ENCODE results near the gene ZFHX3.
"Not testable (repeated sequence)": the region's sequence is repeated elsewhere in the genome, so short reads cannot be mapped to it uniquely, and the experiment has no call there.

Gene ZFHX3

DNA sequence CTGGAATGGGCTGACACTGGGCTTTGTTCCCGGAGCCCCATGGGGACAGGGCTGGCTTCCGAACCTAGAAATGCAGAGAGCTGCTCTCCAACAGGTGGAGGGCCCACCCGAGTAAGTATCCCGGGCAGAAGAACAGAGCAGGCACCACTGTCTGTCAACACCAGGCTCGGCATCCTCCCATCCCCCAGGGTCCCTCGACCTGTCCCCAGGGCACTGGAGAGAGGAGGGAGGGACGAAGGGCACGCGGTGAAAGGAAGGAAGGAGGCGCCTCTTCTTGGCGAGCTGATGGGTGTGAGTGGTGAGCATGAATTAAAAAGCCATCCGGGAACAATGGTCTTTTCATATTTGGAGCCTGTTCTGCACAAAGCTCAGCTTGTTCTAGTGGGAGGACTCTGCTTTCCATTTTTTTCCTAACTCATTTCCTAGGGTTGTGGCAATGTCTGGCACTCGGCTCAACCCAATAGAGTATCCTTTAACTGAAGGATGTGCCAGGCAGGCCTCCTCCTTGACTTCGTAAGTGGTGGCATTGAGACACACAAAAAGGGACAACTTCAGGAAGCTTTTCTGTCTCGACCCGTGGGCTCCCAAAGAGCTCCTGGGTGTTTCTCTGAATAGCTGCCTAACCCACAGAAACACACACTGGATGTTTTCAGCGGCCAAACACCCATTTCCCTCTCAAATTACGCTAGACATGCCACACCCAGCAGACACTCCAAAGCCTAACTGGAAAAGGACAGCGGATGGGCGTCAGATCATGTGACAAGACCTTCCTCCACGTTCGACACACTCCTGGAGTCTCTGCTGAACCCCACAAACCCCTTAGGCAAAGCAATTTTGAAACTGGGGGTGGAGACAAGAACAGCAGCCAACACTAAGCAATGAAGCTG lies 47.7 kb downstream of the ZFHX3 start:
- in situ Hi-C loops (cut with MboI; ENCODE audit: low sequenced_read_pairs), result no loop called here

- in situ Hi-C loops (cut with MboI; ENCODE audit: low sequenced_read_pairs), result no loop called here
Measured at GRCh38 chr16:72999541-73000019, 48.3 kb downstream of the ZFHX3 start.

DNA sequence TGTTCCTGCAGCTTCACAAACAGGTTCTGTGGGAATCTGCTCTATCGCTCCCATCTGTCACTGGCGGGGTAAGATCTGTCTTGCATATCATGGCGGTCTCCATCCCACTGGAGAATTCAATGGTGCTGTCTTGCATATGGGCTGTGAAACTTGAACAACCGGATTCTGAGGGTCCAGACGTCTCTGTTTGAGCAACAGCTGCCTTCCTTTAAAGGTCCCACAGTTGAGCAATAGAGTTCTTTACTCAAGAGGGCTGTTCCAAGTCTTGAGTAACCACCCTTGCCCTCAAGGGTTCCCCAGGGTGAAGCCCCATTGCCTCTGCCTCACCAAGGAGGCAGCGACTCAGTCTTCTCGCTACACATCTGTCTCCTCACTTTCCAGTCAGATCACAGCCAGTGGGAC lies 50.8 kb downstream of the ZFHX3 start:
- in situ Hi-C loops (cut with MboI; ENCODE audit: low sequenced_read_pairs), result no loop called here

GRCh38 chr16:72996291-72997062 lies 51.5 kb downstream of the ZFHX3 start:
- in situ Hi-C loops (cut with MboI; ENCODE audit: low sequenced_read_pairs), result no loop called here

GRCh38 chr16:72995882-72996270 lies 52.1 kb downstream of the ZFHX3 start:
- in situ Hi-C loops (cut with MboI; ENCODE audit: low sequenced_read_pairs), result not testable (repeated sequence)

GRCh38 chr16:72995151-72995881 lies 52.6 kb downstream of the ZFHX3 start:
- in situ Hi-C loops (cut with MboI; ENCODE audit: low sequenced_read_pairs), result no loop called here

GRCh38 chr16:72992142-72992601 lies 55.8 kb downstream of the ZFHX3 start:
- in situ Hi-C loops (cut with MboI; ENCODE audit: low sequenced_read_pairs), result no loop called here

DNA sequence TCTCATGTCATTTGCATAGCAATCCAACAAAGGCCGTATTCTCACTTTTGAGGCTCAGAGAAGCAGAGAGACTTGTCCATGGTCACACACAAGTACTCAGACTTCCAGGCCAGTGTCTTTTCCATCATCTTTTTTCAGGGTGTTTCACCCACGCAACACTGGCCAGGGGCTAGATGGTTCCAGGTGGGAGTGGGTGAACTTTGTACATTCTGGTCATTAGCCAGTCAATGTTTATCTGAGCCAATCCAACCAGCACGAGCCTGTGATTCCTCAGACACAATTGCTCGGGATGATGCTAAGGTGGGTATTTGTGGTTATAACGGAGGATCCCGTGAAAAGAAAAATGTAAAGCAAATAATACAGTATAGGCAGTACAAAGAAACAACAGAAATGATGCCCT lies 56.3 kb downstream of the ZFHX3 start:
- in situ Hi-C loops (cut with MboI; ENCODE audit: low sequenced_read_pairs), result no loop called here

DNA sequence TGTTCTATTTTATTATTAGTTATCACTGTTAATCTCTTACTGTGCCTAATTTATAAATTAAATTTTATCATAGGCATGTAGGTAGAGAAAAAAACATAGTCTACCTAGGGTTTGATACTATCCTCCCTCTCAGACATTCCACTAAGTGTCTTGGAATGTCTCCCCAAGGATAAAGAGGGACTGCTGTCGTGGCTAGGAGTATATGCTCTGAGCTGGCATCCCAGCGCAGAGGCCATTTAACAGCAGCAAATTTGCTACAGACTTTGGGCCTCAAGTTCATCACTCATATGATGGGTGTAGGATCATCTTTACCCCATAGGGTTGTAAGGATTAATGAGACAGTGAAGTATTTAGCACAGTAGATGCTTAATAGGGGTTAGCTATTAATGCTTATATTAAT lies 56.7 kb downstream of the ZFHX3 start:
- in situ Hi-C loops (cut with MboI; ENCODE audit: low sequenced_read_pairs), result no loop called here

DNA sequence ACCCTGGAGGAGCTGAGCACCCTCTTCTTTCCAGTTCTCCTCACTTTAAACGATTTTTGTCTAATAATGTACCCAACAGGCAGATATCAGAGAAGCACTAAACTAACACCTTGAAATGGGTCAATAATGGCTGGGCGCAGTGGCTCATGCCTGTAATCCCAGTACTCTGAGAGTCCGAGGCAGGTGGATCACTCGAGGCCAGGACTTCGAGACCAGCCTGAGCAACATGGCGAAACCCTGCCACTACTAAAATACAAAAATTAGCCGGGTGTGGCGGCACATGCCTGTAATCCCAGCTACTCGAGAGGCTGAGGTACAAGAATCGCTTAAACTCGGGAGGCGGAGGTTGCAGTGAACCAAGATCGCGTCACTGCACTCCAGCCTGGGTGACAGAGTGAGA lies 57.4 kb downstream of the ZFHX3 start:
- in situ Hi-C loops (cut with MboI; ENCODE audit: low sequenced_read_pairs), result no loop called here

GRCh38 chr16:72989579-72990551 lies 58.1 kb downstream of the ZFHX3 start:
- in situ Hi-C loops (cut with MboI; ENCODE audit: low sequenced_read_pairs), result no loop called here

- in situ Hi-C loops (cut with MboI; ENCODE audit: low sequenced_read_pairs), result not testable (repeated sequence)
Measured at GRCh38 chr16:72989203-72989578, 58.7 kb downstream of the ZFHX3 start.

GRCh38 chr16:72988569-72988968 lies 59.4 kb downstream of the ZFHX3 start:
- in situ Hi-C loops (cut with MboI; ENCODE audit: low sequenced_read_pairs), result no loop called here

- in situ Hi-C loops (cut with MboI; ENCODE audit: low sequenced_read_pairs), result no loop called here
Measured at GRCh38 chr16:72987480-72987901, 60.4 kb downstream of the ZFHX3 start.

GRCh38 chr16:72985995-72986394 lies 61.9 kb downstream of the ZFHX3 start:
- in situ Hi-C loops (cut with MboI; ENCODE audit: low sequenced_read_pairs), result no loop called here

- in situ Hi-C loops (cut with MboI; ENCODE audit: low sequenced_read_pairs), result no loop called here
Measured at GRCh38 chr16:72985148-72985941, 62.6 kb downstream of the ZFHX3 start.

DNA sequence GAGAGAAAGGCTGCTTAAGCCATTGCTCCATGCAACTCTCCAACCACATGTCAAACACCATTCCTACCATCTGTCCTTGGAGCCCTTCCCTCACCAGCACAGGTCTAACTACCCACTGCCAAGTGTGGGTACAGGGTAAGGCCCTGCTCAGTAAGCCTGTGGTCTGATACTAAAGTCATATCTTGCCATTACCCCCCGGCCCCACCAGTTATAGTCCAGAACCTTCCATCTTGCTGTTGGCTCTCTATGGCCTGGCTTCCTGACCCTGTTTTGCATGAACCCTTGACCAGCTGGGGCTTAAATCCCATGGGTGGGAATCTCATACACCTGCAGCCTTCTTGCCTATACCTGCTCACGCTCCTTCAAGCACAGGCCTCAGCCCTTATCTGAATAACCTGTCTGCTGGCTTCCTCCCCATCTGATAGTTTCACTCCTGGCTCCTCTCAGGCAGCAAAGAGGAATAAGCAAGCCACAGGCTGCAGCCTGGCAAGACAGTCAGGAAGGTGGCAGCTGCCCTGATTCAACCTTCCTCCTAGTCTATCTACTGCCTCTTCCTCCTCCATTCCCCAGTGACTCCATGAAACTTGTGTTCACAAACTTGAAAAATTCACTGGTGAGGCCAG lies 64.1 kb downstream of the ZFHX3 start:
- in situ Hi-C loops (cut with MboI; ENCODE audit: low sequenced_read_pairs), result no loop called here

DNA sequence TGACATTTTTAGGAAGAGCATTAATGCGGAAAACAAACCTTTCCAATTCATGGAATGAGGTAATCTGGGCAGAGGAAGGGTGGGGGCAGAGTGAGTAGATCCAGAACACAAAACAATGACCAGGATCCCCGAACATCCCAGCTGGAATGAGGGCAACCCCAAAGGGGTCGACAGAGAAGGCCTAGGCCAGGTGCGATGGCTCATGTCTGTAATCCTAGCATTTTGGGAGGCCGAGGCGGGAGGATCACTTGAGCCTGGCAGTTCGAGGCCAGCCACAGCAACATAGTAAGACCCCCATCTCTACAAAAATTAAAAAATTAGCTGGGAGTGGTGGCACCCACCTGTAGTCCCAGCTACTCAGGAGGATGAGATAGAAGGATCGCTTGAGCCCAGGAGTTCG lies 64.7 kb downstream of the ZFHX3 start:
- in situ Hi-C loops (cut with MboI; ENCODE audit: low sequenced_read_pairs), result no loop called here

GRCh38 chr16:72979974-72980373 lies 68.0 kb downstream of the ZFHX3 start:
- in situ Hi-C loops (cut with MboI; ENCODE audit: low sequenced_read_pairs), result no loop called here

Measured in HL-60/S4 treated with phorbol 12-myristate 13-acetate at 8.2 ng/mL for 4 days and 3 days (cell line).